CD14-positive monocyte (primary cell): ENCODE results near the gene UGT1A6. TPM values are rescaled to one million over a fixed set of nuclear protein-coding genes. Genes with fewer than 3 reads are reported as not detected.

Source experiments
- DNase-seq, 3 donors: peaks; one replicate each; pipeline ENCODE4 v3.0.0-alpha.2; 2011 to 2022
- H2AFZ ChIP-seq: 2 replicates; pipeline ENCODE4 v1.6.0; 2012; ENCODE audit warnings: mild to moderate bottlenecking, low read depth, low read length, inconsistent platforms; ENCODE audit not compliant: insufficient read depth, poor library complexity, severe bottlenecking
- H3K27ac ChIP-seq, 2 donors: 1 replicate in 1 of 2; 2 replicates in 1 of 2; pipeline ENCODE4 v1.5.1; 2012 to 2013; ENCODE audit warnings: low read length in 2 of 2, control low read depth in 1 of 2, inconsistent platforms in 1 of 2, low read depth in 1 of 2, mild to moderate bottlenecking in 1 of 2
- H3K27me3 ChIP-seq, 2 donors: one replicate each; pipeline versions ENCODE4 v1.6.0 to v1.6.1; 2011 to 2013; ENCODE audit warnings: low read length in 2 of 2; ENCODE audit not compliant: control insufficient read depth in 2 of 2, insufficient read depth in 2 of 2
- H3K36me3 ChIP-seq, 2 donors: replicated peaks in 1 of 2; 1 replicate in 1 of 2; 2 replicates in 1 of 2; pipeline versions ENCODE4 v1.5.1 to v1.6.1; 2012 to 2013; ENCODE audit warnings: low read length in 2 of 2, control low read depth in 1 of 2, inconsistent platforms in 1 of 2, mild to moderate bottlenecking in 1 of 2; ENCODE audit not compliant: insufficient read depth in 2 of 2, control insufficient read depth in 1 of 2
- H3K4me1 ChIP-seq, 2 donors: 1 replicate in 1 of 2; 2 replicates in 1 of 2; pipeline versions ENCODE4 v1.5.1 to v1.6.1; 2012 to 2013; ENCODE audit warnings: low read length in 2 of 2, control low read depth in 1 of 2, inconsistent platforms in 1 of 2, mild to moderate bottlenecking in 1 of 2, moderate library complexity in 1 of 2; ENCODE audit not compliant: insufficient read depth in 2 of 2, control insufficient read depth in 1 of 2
- H3K4me2 ChIP-seq: replicated peaks from 2 replicates; pipeline ENCODE3; 2012; ENCODE audit warnings: low read length, moderate library complexity, mild to moderate bottlenecking; ENCODE audit not compliant: poor library complexity, severe bottlenecking; ENCODE audit errors: extremely low read depth
- H3K4me3 ChIP-seq, 3 experiments: fragments of 200-600 bp in 1 of 3; sonication (generic) in 1 of 3; replicated peaks in 1 of 3; 1 replicate in 2 of 3; 2 replicates in 1 of 3; pipeline ENCODE4 v1.5.1; 2011 to 2013; ENCODE audit warnings: low read length in 3 of 3, mild to moderate bottlenecking in 3 of 3, control low read depth in 2 of 3, low read depth in 2 of 3, inconsistent platforms in 1 of 3, moderate library complexity in 1 of 3
- H3K79me2 ChIP-seq: 2 replicates; pipeline ENCODE4 v1.6.0; 2012; ENCODE audit warnings: mild to moderate bottlenecking, control low read depth, inconsistent platforms, low read length, moderate library complexity; ENCODE audit not compliant: insufficient read depth
- H3K9ac ChIP-seq: 2 replicates; pipeline ENCODE4 v1.6.0; 2017; ENCODE audit warnings: low read length, mild to moderate bottlenecking; ENCODE audit not compliant: insufficient read depth, poor library complexity, severe bottlenecking
- H3K9me3 ChIP-seq, 2 donors: replicated peaks in 1 of 2; 1 replicate in 1 of 2; 2 replicates in 1 of 2; pipeline versions ENCODE4 v1.5.1 to v1.6.1; 2012 to 2013; ENCODE audit warnings: low read length in 2 of 2, control low read depth in 1 of 2; ENCODE audit not compliant: control insufficient read depth in 1 of 2, insufficient read depth in 1 of 2
- H4K20me1 ChIP-seq: 2 replicates; pipeline ENCODE4 v1.6.0; 2012; ENCODE audit warnings: mild to moderate bottlenecking, low read length, control low read depth, moderate library complexity; ENCODE audit not compliant: insufficient read depth
- H3K27ac Mint-ChIP-seq, 7 donors: one replicate each; pipeline ENCODE4 v1.8.0; 2020; ENCODE audit warnings: mild to moderate bottlenecking in 7 of 7, mixed read lengths in 7 of 7, moderate library complexity in 6 of 7, inconsistent platforms in 2 of 7
- H3K27me3 Mint-ChIP-seq, 3 donors: one replicate each; pipeline ENCODE4 v1.8.0; 2021 to 2022; ENCODE audit warnings: low read depth in 3 of 3, mild to moderate bottlenecking in 3 of 3, mixed read lengths in 3 of 3, moderate library complexity in 3 of 3, inconsistent platforms in 1 of 3
- H3K36me3 Mint-ChIP-seq, 2 donors: one replicate each; pipeline ENCODE4 v1.8.0; 2020; ENCODE audit warnings: mixed read lengths in 2 of 2, inconsistent platforms in 1 of 2, mild to moderate bottlenecking in 1 of 2
- H3K4me1 Mint-ChIP-seq: one replicate; pipeline ENCODE4 v1.8.0; 2020; ENCODE audit warnings: mild to moderate bottlenecking, mixed read lengths
- H3K4me3 Mint-ChIP-seq, 2 donors: one replicate each; pipeline ENCODE4 v1.8.0; 2020; ENCODE audit warnings: mild to moderate bottlenecking in 2 of 2, mixed read lengths in 2 of 2, moderate library complexity in 1 of 2
- H3K9me3 Mint-ChIP-seq, 7 donors: one replicate each; pipeline ENCODE4 v1.8.0; 2020 to 2022; ENCODE audit warnings: mixed read lengths in 7 of 7, mild to moderate bottlenecking in 6 of 7, moderate library complexity in 6 of 7, inconsistent platforms in 2 of 7
- WGBS: methylation state at CpG from one replicate; pipeline ENCODE4 v1.1.5; 2013; ENCODE audit warnings: missing lambda C conversion rate; ENCODE audit not compliant: insufficient coverage; 5-methylcytosine and 5-hydroxymethylcytosine counted together
- intact Hi-C, 2 donors: fragments of 100-400 bp; cut with micrococcal nuclease; formaldehyde crosslinking; loops; one replicate each; pipeline versions ENCODE4 v1.15.0 to v1.15.1; 2023
- polyA plus RNA-seq, 3 donors: library from polyadenylated mRNA; depleted of rRNA in 1 of 3; unstranded in 2 of 3; stranded (reverse) in 1 of 3; fragments of 300-500 nt in 2 of 3; fragments of >200 nt in 1 of 3; fragmentation: Illumina TruSeq in 2 of 3; gene quantifications; 1 replicate in 2 of 3; 2 replicates in 1 of 3; pipeline ENCODE4 v1.2.3, GENCODE V29; 2012 to 2021
- TF ChIP-seq, protein P1 (sequence below): fragments of 200-600 bp; IDR thresholded peaks from one replicate; pipeline ENCODE4 v1.8.0; 2022; ENCODE audit warnings: antibody characterized with exemption, mild to moderate bottlenecking

The UGT1A6 gene
- polyA plus RNA-seq, 3 donors, result not detected

DNA sequence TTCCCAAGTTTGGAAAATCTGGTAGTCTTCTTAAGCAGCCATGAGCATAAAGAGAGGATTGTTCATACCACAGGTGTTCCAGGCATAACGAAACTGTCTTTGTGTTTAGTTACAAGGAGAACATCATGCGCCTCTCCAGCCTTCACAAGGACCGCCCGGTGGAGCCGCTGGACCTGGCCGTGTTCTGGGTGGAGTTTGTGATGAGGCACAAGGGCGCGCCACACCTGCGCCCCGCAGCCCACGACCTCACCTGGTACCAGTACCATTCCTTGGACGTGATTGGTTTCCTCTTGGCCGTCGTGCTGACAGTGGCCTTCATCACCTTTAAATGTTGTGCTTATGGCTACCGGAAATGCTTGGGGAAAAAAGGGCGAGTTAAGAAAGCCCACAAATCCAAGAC lies 79.5 kb downstream of the UGT1A6 start:
- Histone ChIP-seq H3K27me3 (no peaks in the 10 kb centered on the region), H3K36me3 (no peaks in the 10 kb centered on the region), H3K79me2 (no peaks in the 10 kb centered on the region), H3K9me3 (peaks cover 13 to 19% of the 10 kb centered on the region in 2 donors), H3K4me1 (no peaks in the 10 kb centered on the region), H3K27ac (no peak overlapping the region), H3K4me3 (no peak overlapping the region), H3K9ac (no peak overlapping the region), H3K4me2 (no peak overlapping the region), H2AFZ (no peak overlapping the region), H4K20me1 (no peaks in the 10 kb centered on the region)
- Mint-ChIP-seq H3K4me3 (no peak overlapping the region), H3K27ac (no peak overlapping the region), H3K27me3 (peaks cover 4 to 6% (median 4%) of the 10 kb centered on the region in 3 donors), H3K9me3 (peaks cover 7 to 20% (median 14%) of the 10 kb centered on the region in 7 donors), H3K4me1 (no peaks in the 10 kb centered on the region), H3K36me3 (no peaks in the 10 kb centered on the region)
- TF ChIP-seq, protein P1, sequence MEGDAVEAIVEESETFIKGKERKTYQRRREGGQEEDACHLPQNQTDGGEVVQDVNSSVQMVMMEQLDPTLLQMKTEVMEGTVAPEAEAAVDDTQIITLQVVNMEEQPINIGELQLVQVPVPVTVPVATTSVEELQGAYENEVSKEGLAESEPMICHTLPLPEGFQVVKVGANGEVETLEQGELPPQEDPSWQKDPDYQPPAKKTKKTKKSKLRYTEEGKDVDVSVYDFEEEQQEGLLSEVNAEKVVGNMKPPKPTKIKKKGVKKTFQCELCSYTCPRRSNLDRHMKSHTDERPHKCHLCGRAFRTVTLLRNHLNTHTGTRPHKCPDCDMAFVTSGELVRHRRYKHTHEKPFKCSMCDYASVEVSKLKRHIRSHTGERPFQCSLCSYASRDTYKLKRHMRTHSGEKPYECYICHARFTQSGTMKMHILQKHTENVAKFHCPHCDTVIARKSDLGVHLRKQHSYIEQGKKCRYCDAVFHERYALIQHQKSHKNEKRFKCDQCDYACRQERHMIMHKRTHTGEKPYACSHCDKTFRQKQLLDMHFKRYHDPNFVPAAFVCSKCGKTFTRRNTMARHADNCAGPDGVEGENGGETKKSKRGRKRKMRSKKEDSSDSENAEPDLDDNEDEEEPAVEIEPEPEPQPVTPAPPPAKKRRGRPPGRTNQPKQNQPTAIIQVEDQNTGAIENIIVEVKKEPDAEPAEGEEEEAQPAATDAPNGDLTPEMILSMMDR, result no peak
- no peak for DNase-seq
- 95% methylated on average over 14 of the region's 16 CpGs for WGBS
- intact Hi-C loops, result no loop called here

DNA sequence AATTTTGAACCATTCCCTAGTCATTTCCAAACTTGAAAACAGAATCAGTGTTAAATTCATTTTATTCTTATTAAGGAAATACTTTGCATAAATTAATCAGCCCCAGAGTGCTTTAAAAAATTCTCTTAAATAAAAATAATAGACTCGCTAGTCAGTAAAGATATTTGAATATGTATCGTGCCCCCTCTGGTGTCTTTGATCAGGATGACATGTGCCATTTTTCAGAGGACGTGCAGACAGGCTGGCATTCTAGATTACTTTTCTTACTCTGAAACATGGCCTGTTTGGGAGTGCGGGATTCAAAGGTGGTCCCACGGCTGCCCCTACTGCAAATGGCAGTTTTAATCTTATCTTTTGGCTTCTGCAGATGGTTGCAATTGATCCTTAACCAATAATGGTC lies 79.9 kb downstream of the UGT1A6 start:
- Histone ChIP-seq H2AFZ (no peak overlapping the region), H3K79me2 (no peaks in the 10 kb centered on the region), H3K4me1 (no peaks in the 10 kb centered on the region), H3K36me3 (no peaks in the 10 kb centered on the region), H3K9me3 (peaks cover 14 to 19% of the 10 kb centered on the region in 2 donors), H3K9ac (no peak overlapping the region), H3K27ac (no peak overlapping the region), H4K20me1 (no peaks in the 10 kb centered on the region), H3K27me3 (no peaks in the 10 kb centered on the region), H3K4me3 (no peak overlapping the region), H3K4me2 (no peak overlapping the region)
- DNase-seq, result no peak
- intact Hi-C loops, result no loop called here
- Mint-ChIP-seq H3K9me3 (peaks cover 7 to 23% (median 16%) of the 10 kb centered on the region in 7 donors), H3K27me3 (peaks cover 4 to 6% (median 4%) of the 10 kb centered on the region in 3 donors), H3K4me3 (peak overlapping the region in 1 of 2 donors; percentile 1), H3K27ac (no peak overlapping the region), H3K36me3 (no peaks in the 10 kb centered on the region), H3K4me1 (no peaks in the 10 kb centered on the region)
- WGBS, result 74% methylated on average over 3 of the region's 5 CpGs
- TF ChIP-seq, protein P1, result no peak
